H1 (cell line): ENCODE data around the gene TCL1A. TPM values are rescaled to one million over a fixed set of nuclear protein-coding genes. Genes with fewer than 3 reads are reported as not detected.

Experiments
- CTCF ChIA-PET: fragments of 300-600 bp; sonication (Branson Sonifier 250); formaldehyde crosslinking; loops from one replicate; lab custom pipeline; 2021; ENCODE audit not compliant: partially characterized antibody; lab: Charles Lee
- POLR2A ChIA-PET: fragments of 300-600 bp; sonication (Branson Sonifier 250); formaldehyde crosslinking; loops from one replicate; lab custom pipeline; 2021; ENCODE audit warnings: inconsistent platforms; ENCODE audit not compliant: partially characterized antibody; lab: Charles Lee
- DNase-seq, 2 experiments: peaks; one replicate each; pipeline versions ENCODE4 v3.0.0 to v3.0.0-alpha.2; 2010 to 2022; ENCODE audit warnings: low spot score in 2 of 2, low read depth in 1 of 2, mixed read lengths in 1 of 2
- FAIRE-seq: peaks from 2 replicates; lab custom pipeline; 2011; peaks lifted over from hg19 to GRCh38; lab: Jason Lieb, UNC
- H2AFZ ChIP-seq: 2 replicates; pipeline ENCODE4 v1.8.1; 2012; ENCODE audit warnings: low read length, inconsistent platforms
- H2AK5ac ChIP-seq: 2 replicates; pipeline ENCODE4 v1.6.1; 2013; ENCODE audit warnings: low read depth, low read length
- H2BK120ac ChIP-seq: replicated peaks from 2 replicates; pipeline ENCODE3; 2013; ENCODE audit warnings: low read depth, low read length, inconsistent platforms
- H2BK12ac ChIP-seq: 2 replicates; pipeline ENCODE4 v1.6.1; 2013; ENCODE audit warnings: low read depth, low read length
- H2BK15ac ChIP-seq: 2 replicates; pipeline ENCODE4 v1.6.1; 2013; ENCODE audit warnings: low read length
- H2BK20ac ChIP-seq: 2 replicates; pipeline ENCODE4 v1.6.1; 2013; ENCODE audit warnings: low read length
- H2BK5ac ChIP-seq: 2 replicates; pipeline ENCODE4 v1.6.1; 2013; ENCODE audit warnings: low read depth, low read length
- H3K14ac ChIP-seq: 2 replicates; pipeline ENCODE4 v1.6.1; 2013; ENCODE audit warnings: inconsistent platforms; ENCODE audit not compliant: insufficient read length
- H3K18ac ChIP-seq: 2 replicates; pipeline ENCODE4 v1.6.1; 2013; ENCODE audit warnings: low read length; ENCODE audit errors: extremely low read depth
- H3K23ac ChIP-seq: 2 replicates; pipeline ENCODE4 v1.6.1; 2013; ENCODE audit warnings: inconsistent platforms; ENCODE audit not compliant: insufficient read length
- H3K23me2 ChIP-seq: 2 replicates; pipeline ENCODE4 v1.6.1; 2013; ENCODE audit warnings: low read depth, low read length
- H3K27ac ChIP-seq: 2 replicates; pipeline ENCODE4 v1.6.1; 2011; ENCODE audit warnings: low read depth, low read length, inconsistent platforms
- H3K27me3 ChIP-seq, 4 experiments: replicated peaks in 1 of 4; 1 replicate in 1 of 4; 2 replicates in 3 of 4; pipeline versions ENCODE4 v1.6.1 to v1.8.1; 2011 to 2013; ENCODE audit warnings: low read length in 3 of 4, mild to moderate bottlenecking in 3 of 4, inconsistent platforms in 2 of 4, mixed read lengths in 2 of 4, moderate library complexity in 1 of 4; ENCODE audit not compliant: control insufficient read depth in 3 of 4, insufficient read depth in 3 of 4; ENCODE audit errors: extremely low read depth in 1 of 4
- H3K36me3 ChIP-seq, 4 experiments: 2 replicates each; pipeline versions ENCODE4 v1.6.1 to v1.8.1; 2011 to 2013; ENCODE audit warnings: mild to moderate bottlenecking in 4 of 4, low read length in 3 of 4, moderate library complexity in 2 of 4, control low read depth in 1 of 4, inconsistent platforms in 1 of 4; ENCODE audit not compliant: insufficient read depth in 4 of 4, control insufficient read depth in 2 of 4
- H3K4ac ChIP-seq: replicated peaks from 2 replicates; pipeline ENCODE3; 2013; ENCODE audit warnings: low read length, low read depth, mixed read lengths, inconsistent platforms; ENCODE audit not compliant: insufficient read length
- H3K4me1 ChIP-seq, 4 experiments: replicated peaks in 1 of 4; 1 replicate in 1 of 4; 2 replicates in 3 of 4; pipeline versions ENCODE4 v1.6.1 to v1.8.1; 2011 to 2013; ENCODE audit warnings: low read length in 3 of 4, inconsistent platforms in 2 of 4, mixed read lengths in 1 of 4; ENCODE audit not compliant: insufficient read depth in 4 of 4, control insufficient read depth in 3 of 4
- H3K4me2 ChIP-seq, 2 experiments: 2 replicates each; pipeline versions ENCODE4 v1.6.1 to v1.8.1; 2011 to 2013; ENCODE audit warnings: low read depth in 2 of 2, low read length in 2 of 2, control low read depth in 1 of 2, inconsistent platforms in 1 of 2, mild to moderate bottlenecking in 1 of 2; ENCODE audit not compliant: insufficient read depth in 1 of 2
- H3K4me3 ChIP-seq, 4 experiments: fragments of 200-600, 300-600 bp in 1 of 4; sonication (generic), shearing (Covaris generic), sonication (Bioruptor Twin) in 1 of 4; 2 replicates each; pipeline versions ENCODE4 v1.5.1 to v1.8.1; 2011 to 2016; ENCODE audit warnings: low read length in 4 of 4, low read depth in 3 of 4, control low read depth in 2 of 4, inconsistent platforms in 2 of 4, mild to moderate bottlenecking in 2 of 4, mixed read lengths in 1 of 4, moderate library complexity in 1 of 4; ENCODE audit not compliant: insufficient read depth in 2 of 4; ENCODE audit errors: extremely low read depth in 1 of 4
- H3K56ac ChIP-seq: replicated peaks from 2 replicates; pipeline ENCODE3; 2013; ENCODE audit warnings: low read depth, mild to moderate bottlenecking, mixed read lengths, low read length, inconsistent platforms; ENCODE audit not compliant: insufficient read length
- H3K79me1 ChIP-seq: 2 replicates; pipeline ENCODE4 v1.6.1; 2013; ENCODE audit warnings: low read depth, low read length, control low read depth
- H3K79me2 ChIP-seq, 2 experiments: 2 replicates each; pipeline versions ENCODE4 v1.6.1 to v1.8.1; 2012 to 2013; ENCODE audit warnings: low read length in 2 of 2, mild to moderate bottlenecking in 2 of 2, inconsistent platforms in 1 of 2; ENCODE audit not compliant: insufficient read depth in 2 of 2, control insufficient read depth in 1 of 2
- H3K9ac ChIP-seq, 4 experiments: replicated peaks in 1 of 4; 1 replicate in 1 of 4; 2 replicates in 3 of 4; pipeline versions ENCODE4 v1.6.1 to v1.8.1; 2011 to 2013; ENCODE audit warnings: low read depth in 3 of 4, low read length in 3 of 4, control low read depth in 2 of 4, mild to moderate bottlenecking in 2 of 4, moderate library complexity in 2 of 4, inconsistent platforms in 1 of 4; ENCODE audit errors: extremely low read depth in 1 of 4
- H3K9me3 ChIP-seq, 2 experiments: 2 replicates each; pipeline versions ENCODE4 v1.6.1 to v1.8.1; 2012 to 2013; ENCODE audit warnings: mild to moderate bottlenecking in 2 of 2, moderate library complexity in 2 of 2, control low read depth in 1 of 2, inconsistent platforms in 1 of 2, low read depth in 1 of 2, low read length in 1 of 2, mixed read lengths in 1 of 2; ENCODE audit not compliant: insufficient read depth in 2 of 2
- H4K20me1 ChIP-seq, 2 experiments: replicated peaks in 1 of 2; 2 replicates each; pipeline versions ENCODE3 to v1.8.1; 2011 to 2013; ENCODE audit warnings: inconsistent platforms in 2 of 2, low read length in 2 of 2, mild to moderate bottlenecking in 1 of 2; ENCODE audit not compliant: insufficient read depth in 2 of 2, control insufficient read depth in 1 of 2
- H4K5ac ChIP-seq: 2 replicates; pipeline ENCODE4 v1.6.1; 2013; ENCODE audit warnings: low read length, low read depth, mixed read lengths, inconsistent platforms; ENCODE audit not compliant: insufficient read length
- H4K8ac ChIP-seq: 2 replicates; pipeline ENCODE4 v1.8.0; 2013; ENCODE audit warnings: mild to moderate bottlenecking, moderate library complexity, low read length, inconsistent platforms; ENCODE audit not compliant: insufficient read depth; ENCODE audit errors: extremely low read depth
- H4K91ac ChIP-seq: replicated peaks from 2 replicates; pipeline ENCODE3; 2013; ENCODE audit warnings: low read length, mixed read lengths, inconsistent platforms; ENCODE audit not compliant: insufficient read length
- BRCA1 ChIP-seq: IDR thresholded peaks from 2 replicates; pipeline ENCODE4 v1.6.1; 2012; ENCODE audit warnings: low read depth, low read length, improper control_type of control experiment
- CHD2 ChIP-seq: IDR thresholded peaks from 2 replicates; pipeline ENCODE4 v1.6.1; 2012; ENCODE audit warnings: low read length, improper control_type of control experiment
- CTBP2 ChIP-seq: IDR thresholded peaks from 2 replicates; pipeline ENCODE4 v1.7.0; 2011; ENCODE audit warnings: borderline replicate concordance, mild to moderate bottlenecking, moderate library complexity, mixed read lengths, low read length; ENCODE audit not compliant: insufficient read depth, insufficient read length
- KDM1A ChIP-seq: fragments of 200-600, 300-600 bp; sonication (generic); IDR thresholded peaks from 2 replicates; pipeline ENCODE4 v1.7.1; 2016; ENCODE audit warnings: mild to moderate bottlenecking, low read length, borderline replicate concordance
- KDM4A ChIP-seq: IDR thresholded peaks from one replicate; pipeline ENCODE4 v1.7.1; 2012; ENCODE audit warnings: low read depth, mild to moderate bottlenecking, moderate library complexity, low read length, inconsistent platforms; ENCODE audit not compliant: severe bottlenecking
- RAD21 ChIP-seq, 2 experiments: IDR thresholded peaks in 1 of 2; conservative IDR thresholded peaks in 1 of 2; 2 replicates each; pipeline ENCODE4 v1.6.1; 2011; ENCODE audit warnings: low read depth in 2 of 2, low read length in 2 of 2, improper control_type of control experiment in 1 of 2, inconsistent platforms in 1 of 2, mild to moderate bottlenecking in 1 of 2, moderate library complexity in 1 of 2
- RFX5 ChIP-seq: IDR thresholded peaks from 2 replicates; pipeline ENCODE4 v1.6.1; 2011; ENCODE audit warnings: low read depth, low read length, improper control_type of control experiment, borderline replicate concordance
- TEAD4 ChIP-seq: IDR thresholded peaks from 2 replicates; pipeline ENCODE4 v1.6.1; 2012; ENCODE audit warnings: low read depth, low read length, inconsistent platforms, mixed read lengths
- ZNF274 ChIP-seq: IDR thresholded peaks from 2 replicates; pipeline ENCODE4 v1.7.0; 2012; ENCODE audit warnings: low read length, borderline replicate concordance; ENCODE audit errors: extremely low read depth
- WGBS, 2 experiments: shearing (Covaris generic) in 1 of 2; methylation state at CpG; one replicate each; pipeline versions ENCODE4 v1.1.6 to v1.1.7; 2013 to 2015; ENCODE audit warnings: low lambda C conversion rate in 2 of 2, mixed read lengths in 2 of 2, inconsistent platforms in 1 of 2, low coverage in 1 of 2, missing lambda C conversion rate in 1 of 2; ENCODE audit not compliant: insufficient replicate concordance in 2 of 2, insufficient coverage in 1 of 2, insufficient read length in 1 of 2; ENCODE audit errors: extremely low coverage in 1 of 2, missing lambda C conversion rate in 1 of 2; 5-methylcytosine and 5-hydroxymethylcytosine counted together
- polyA plus RNA-seq, 7 experiments: library from polyadenylated mRNA; depleted of rRNA in 3 of 7; stranded (reverse) in 5 of 7; unstranded in 2 of 7; fragments of >200 nt in 5 of 7; fragments of 200-250 nt in 2 of 7; gene quantifications; 1 replicate in 5 of 7; 2 replicates in 1 of 7; 4 replicates in 1 of 7; pipeline versions ENCODE4 v1.2.1 to v1.2.3, GENCODE V29; 2011 to 2013; ENCODE audit warnings: missing spikeins in 2 of 7, mixed read lengths in 2 of 7
- total RNA-seq: library from RNA; stranded (reverse); fragmentation: NEBNext Ultra II Directional; extraction: Animal tissue kit (Norgen Biotek cat#: 25700); gene quantifications from 2 replicates; pipeline ENCODE4 v1.2.1, GENCODE V29; 2021
- TF ChIP-seq, protein P1 (sequence below): IDR thresholded peaks from 2 replicates; pipeline ENCODE4 v1.6.1; 2012; ENCODE audit warnings: inconsistent platforms

Gene TCL1A
- total and polyA plus RNA-seq, 2 of the 8 experiments (the other 6 are each of a cell fraction or from before 2014, with no cell fraction given), result 0.35 to 7.6 TPM

GRCh38 chr14:95739356-95739755 lies 25.4 kb upstream of the TCL1A start:
- CTCF ChIA-PET, result interaction anchor here (0.7 kb wide), 1 partner anchor 34 kb away, joined by 3 read pairs; no protein-coding TSS in a partner anchor
- H3K56ac ChIP-seq, result no peak overlapping the region
- H4K8ac ChIP-seq, result no peak overlapping the region
- no peaks in the 10 kb centered on the region for H3K79me2 ChIP-seq
- no peaks in the 10 kb centered on the region for H3K9me3 ChIP-seq
- no peak overlapping the region for H3K18ac ChIP-seq
- no peak overlapping the region for H4K91ac ChIP-seq
- no peak overlapping the region for H2AK5ac ChIP-seq
- H3K4me3 ChIP-seq, result no peak overlapping the region
- H3K4me1 ChIP-seq, result no peaks in the 10 kb centered on the region
- WGBS, 2 experiments, result 100% methylated on average over 1 of the region's 1 CpG; no CpG with 5 or more reads in 1 of the 2 experiments
- no peak overlapping the region for H3K4me2 ChIP-seq
- no peak overlapping the region for H2BK120ac ChIP-seq
- H3K23ac ChIP-seq, result no peak overlapping the region
- no peak overlapping the region for H2BK20ac ChIP-seq
- no peak overlapping the region for H2BK15ac ChIP-seq
- no peak overlapping the region for H2AFZ ChIP-seq
- no peaks in the 10 kb centered on the region for H3K79me1 ChIP-seq
- DNase-seq (no peak), FAIRE-seq (no peak)
- no peaks in the 10 kb centered on the region for H4K20me1 ChIP-seq
- no peak overlapping the region for H4K5ac ChIP-seq
- H3K27me3 ChIP-seq, result peaks cover 0 to 2% (median 0%) of the 10 kb centered on the region in 4 experiments; a peak in 3 of 7 replicates
- POLR2A ChIA-PET, result no interaction called here
- H3K36me3 ChIP-seq, result no peaks in the 10 kb centered on the region
- no peak overlapping the region for H3K4ac ChIP-seq
- H2BK5ac ChIP-seq, result no peak overlapping the region
- no peak overlapping the region for H3K14ac ChIP-seq
- no peak overlapping the region for H2BK12ac ChIP-seq
- TF ChIP-seq KDM4A (no peak), ZNF274 (no peak), CHD2 (no peak), RFX5 (no peak), CTBP2 (no peak), KDM1A (no peak), BRCA1 (no peak), RAD21 (IDR thresholded peaks at IDR 0.05 in 1 of 2, conservative IDR thresholded peaks at IDR 0.05 in 1 of 2; ENCODE audit: low read depth in 2 of 2, low read length in 2 of 2) (no peak), TEAD4 (no peak)
- TF ChIP-seq, protein P1, sequence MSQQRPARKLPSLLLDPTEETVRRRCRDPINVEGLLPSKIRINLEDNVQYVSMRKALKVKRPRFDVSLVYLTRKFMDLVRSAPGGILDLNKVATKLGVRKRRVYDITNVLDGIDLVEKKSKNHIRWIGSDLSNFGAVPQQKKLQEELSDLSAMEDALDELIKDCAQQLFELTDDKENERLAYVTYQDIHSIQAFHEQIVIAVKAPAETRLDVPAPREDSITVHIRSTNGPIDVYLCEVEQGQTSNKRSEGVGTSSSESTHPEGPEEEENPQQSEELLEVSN, result no peak
- no peak overlapping the region for H3K9ac ChIP-seq
- H3K27ac ChIP-seq, result no peak overlapping the region
- no peaks in the 10 kb centered on the region; the same call in 1 of the 2 replicates for H3K23me2 ChIP-seq
